GM18951 (cell line): ENCODE results near the gene CHCHD3.

Source experiments
- POLR2A ChIP-seq: IDR thresholded peaks from 4 replicates; pipeline ENCODE4 v1.6.1; 2011; ENCODE audit warnings: mild to moderate bottlenecking; ENCODE audit not compliant: insufficient read length, insufficient read depth; ENCODE audit errors: extremely low read depth
- in situ Hi-C: fragments of 300-500 bp; cut with MboI; formaldehyde crosslinking; loops from one replicate; pipeline ENCODE4 v1.12.0; 2022; ENCODE audit warnings: low sequenced_read_pairs, mixed read lengths, inconsistent platforms; ENCODE audit not compliant: unreplicated experiment

CHCHD3 gene

GRCh38 chr7:133020496-133020895 lies 61.4 kb downstream of the CHCHD3 start:
- in situ Hi-C loops: no loop called here

GRCh38 chr7:133019590-133019989 lies 62.3 kb downstream of the CHCHD3 start:
- TF ChIP-seq POLR2A: no peak

More at GRCh38 chr7:133020496-133020895, 61.4 kb downstream of the CHCHD3 start:
- no peak for TF ChIP-seq POLR2A

DNA sequence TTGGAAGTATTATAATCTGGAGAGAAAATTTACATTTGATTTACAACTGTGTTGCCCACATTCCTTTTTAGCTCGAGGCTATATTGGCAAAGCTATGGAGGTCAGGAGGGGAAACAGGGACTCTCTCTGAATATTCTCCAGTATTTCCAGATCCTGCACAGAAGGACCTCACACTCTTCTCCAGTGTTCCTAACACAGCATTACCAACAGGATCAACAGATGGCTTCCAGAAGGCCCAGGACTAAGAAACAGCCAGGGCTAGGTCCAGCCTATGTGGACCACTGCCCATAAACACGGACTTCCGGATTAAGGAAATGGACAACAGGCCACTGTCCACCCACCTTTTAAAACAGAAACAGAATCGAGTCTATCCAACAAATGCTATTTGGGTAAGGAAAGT lies 65.3 kb downstream of the CHCHD3 start:
- no peak for TF ChIP-seq POLR2A
- in situ Hi-C loops: no loop called here

More at GRCh38 chr7:133019590-133019989, 62.3 kb downstream of the CHCHD3 start:
- in situ Hi-C loops: no loop called here

GRCh38 chr7:133015888-133016287 lies 66.0 kb downstream of the CHCHD3 start:
- in situ Hi-C loops: no loop called here
- no peak for TF ChIP-seq POLR2A

DNA sequence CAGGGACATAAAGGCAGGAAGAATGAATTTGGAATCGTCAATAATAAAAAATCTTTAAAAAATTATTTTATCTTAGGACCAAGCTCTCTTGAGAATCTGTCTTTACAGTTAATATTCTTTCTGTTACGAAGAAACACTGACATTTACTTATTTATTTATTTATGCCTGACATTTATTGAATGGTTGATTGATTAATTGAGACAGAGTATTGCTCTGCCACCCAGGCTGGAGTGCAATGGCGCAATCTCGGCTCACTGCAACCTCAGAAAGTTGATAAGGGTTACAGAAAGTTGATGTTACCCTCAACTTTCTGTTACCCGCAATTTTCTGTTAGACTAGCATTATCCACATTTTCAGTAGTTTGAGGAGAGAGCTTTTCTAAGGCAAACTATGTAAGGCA lies 70.1 kb downstream of the CHCHD3 start:
- no peak for TF ChIP-seq POLR2A
- in situ Hi-C loops: no loop called here

DNA sequence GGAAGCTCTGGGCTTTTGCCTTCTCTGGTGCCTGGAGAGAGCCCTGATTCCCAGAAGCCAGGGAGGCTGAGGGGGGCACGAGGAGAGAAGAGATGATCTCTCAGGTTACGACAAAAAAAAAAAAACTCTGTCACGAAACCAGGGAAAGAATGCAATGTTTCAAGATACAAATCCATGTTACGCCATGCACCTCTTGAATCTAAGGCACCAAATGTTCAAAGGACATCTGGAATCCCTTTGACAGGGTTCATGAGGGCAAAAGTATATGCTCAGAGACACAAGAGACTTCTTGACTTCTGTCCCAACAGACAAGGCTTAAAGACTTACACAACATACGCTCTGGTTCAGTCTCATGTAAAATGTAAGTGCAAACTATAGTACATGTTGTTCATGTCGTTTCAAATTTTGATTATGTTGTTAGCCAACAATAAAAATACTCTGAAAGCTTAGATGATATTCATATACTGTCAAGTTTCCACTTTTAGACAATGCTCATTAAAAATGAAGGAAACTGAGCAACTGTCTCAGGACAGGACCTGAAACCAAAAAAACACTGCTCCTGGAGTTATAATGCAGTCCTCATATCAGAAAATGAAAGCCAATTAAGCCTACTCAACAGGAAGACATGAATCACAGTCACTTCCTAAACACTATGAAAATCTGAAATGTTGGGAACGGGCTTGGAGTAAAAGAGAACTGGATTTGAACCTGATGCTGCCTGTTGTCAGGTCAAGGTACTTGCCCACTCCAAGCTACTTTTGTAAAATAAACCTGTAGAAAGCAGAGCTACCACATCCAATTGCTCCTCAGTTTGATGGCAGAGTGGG lies 72.3 kb downstream of the CHCHD3 start:
- in situ Hi-C loops: no loop called here
- no peak for TF ChIP-seq POLR2A

- in situ Hi-C loops: no loop called here
- no peak for TF ChIP-seq POLR2A
These were observed 73.9 kb downstream of the CHCHD3 start for GRCh38 chr7:133007961-133008360.

GRCh38 chr7:133003052-133003910 lies 78.6 kb downstream of the CHCHD3 start:
- in situ Hi-C loops: no loop called here
- no peak for TF ChIP-seq POLR2A

GRCh38 chr7:133001727-133002126 lies 80.2 kb downstream of the CHCHD3 start:
- in situ Hi-C loops: no loop called here
- no peak for TF ChIP-seq POLR2A

- in situ Hi-C loops: no loop called here
- no peak for TF ChIP-seq POLR2A
These were observed 82.0 kb downstream of the CHCHD3 start for GRCh38 chr7:132999845-133000244.

- in situ Hi-C loops: no loop called here
These were observed 83.1 kb downstream of the CHCHD3 start for GRCh38 chr7:132998763-132999162.

DNA sequence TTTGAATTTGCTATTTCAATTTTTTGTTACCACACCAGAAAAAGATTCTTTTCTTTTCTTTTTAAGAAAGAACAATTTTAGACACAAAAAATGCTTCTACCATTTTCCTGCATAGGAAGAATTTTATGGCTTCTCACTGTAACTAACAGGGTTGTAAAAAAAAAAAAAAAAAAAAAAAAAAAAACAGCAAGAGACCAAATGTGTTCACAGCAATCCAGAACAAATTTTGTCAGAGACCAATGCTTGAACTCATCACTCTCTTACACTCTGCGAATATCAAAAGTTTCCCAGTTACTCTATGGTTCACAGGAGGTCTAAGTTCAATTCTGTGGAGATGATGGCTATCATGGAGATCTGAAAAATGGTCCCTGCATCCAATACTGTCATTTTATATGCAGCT lies 84.4 kb downstream of the CHCHD3 start:
- no peak for TF ChIP-seq POLR2A
- in situ Hi-C loops: no loop called here

More at GRCh38 chr7:132998763-132999162, 83.1 kb downstream of the CHCHD3 start:
- no peak for TF ChIP-seq POLR2A

DNA sequence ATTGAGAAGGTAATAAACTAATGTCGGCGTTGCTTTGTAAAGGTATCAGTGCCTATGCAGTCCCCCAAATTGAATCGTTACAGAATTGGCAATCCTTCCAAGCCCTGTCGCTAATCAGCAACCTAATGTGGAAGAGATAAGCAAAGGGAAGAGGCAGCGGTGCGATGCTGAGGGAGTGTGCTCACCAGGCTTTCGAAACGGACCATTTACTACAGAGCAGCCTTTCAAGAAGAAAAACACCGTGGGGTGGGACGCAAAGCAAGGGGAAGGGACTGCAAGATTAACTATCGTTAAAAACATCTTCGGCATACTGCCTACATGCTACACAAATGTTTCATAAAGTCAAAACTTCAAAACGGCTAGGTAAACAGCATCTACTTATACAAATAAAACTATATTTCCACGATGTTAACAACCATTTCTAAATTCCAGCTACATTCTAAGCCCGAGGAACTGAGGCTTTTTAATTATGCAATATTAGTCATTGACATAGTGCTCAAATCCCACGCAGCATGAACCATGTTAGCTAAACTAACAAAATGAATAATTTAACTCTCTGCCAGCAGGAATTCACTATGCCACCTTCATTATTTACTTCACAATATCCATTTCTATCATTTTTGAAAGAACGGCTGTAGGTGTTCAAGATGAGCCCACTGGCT lies 85.2 kb downstream of the CHCHD3 start:
- in situ Hi-C loops: no loop called here
- TF ChIP-seq POLR2A: no peak

DNA sequence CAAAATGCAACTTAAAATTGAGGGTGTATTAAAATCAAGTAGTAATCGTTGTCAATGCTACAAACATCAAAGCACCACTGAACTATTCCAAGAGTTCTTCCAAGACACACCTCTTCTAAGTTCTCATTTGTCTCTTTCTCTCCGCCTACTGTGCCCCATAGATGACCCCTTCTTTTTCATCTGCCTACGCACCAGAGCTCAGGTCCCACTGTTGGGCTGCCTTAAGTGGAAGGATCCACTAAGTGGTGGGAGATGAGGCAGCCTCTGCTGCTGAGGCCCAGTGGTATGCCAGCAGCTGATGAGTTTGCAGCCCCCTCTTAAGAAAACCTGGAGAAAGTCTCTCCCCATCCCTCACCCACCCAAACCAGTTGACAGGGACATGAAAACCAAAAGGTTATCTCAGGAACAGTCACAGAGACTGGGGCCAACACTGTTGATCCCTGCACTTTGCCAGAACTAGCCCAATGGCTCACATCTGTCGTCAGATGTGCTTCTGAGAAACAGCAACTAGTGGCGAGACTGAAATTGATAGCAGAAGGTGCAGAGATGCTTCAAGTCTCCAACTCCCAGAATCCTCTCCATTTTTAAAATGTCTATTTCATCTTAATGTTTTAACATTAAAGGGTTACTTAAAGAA lies 88.4 kb downstream of the CHCHD3 start:
- no peak for TF ChIP-seq POLR2A

More for the DNA sequence above, 88.4 kb downstream of the CHCHD3 start:
- in situ Hi-C loops: no loop called here
